ENCODE data around the gene SMG5.

SMG5 gene

DNA sequence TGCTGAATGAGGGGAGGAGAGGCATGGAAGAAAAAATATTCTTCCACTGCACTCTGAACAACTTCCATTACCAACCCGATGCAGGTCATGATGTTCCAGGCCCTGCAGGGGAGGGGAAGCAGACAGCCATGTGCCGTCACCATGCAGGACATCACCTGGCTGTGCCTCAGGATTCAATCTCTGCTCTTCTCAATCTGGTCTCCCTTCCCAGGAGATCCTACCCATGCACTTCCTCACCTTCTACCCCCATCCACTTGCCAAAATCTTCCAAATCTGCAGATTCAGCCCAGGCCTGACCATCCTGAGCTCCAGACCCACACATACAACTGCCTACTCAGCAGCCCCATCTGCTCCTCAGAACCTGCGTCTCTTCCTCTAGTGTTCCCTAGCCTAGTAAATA lies 29.0 kb downstream of the SMG5 start:
- TF ChIP-seq CTCF (IDR thresholded peaks at IDR 0.05; ENCODE audit: insufficient read depth, low read depth, low read length, missing control alignments): no peak
- no peak overlapping the region for H3K4me3 ChIP-seq (ENCODE audit: low read length)
- DNase-seq (ENCODE audit: low read depth): no peak

- no peak for TF ChIP-seq CTCF (IDR thresholded peaks at IDR 0.05; ENCODE audit: insufficient read depth, low read depth, low read length, missing control alignments)
- DNase-seq (ENCODE audit: low read depth): no peak
- H3K4me3 ChIP-seq (ENCODE audit: low read length): no peak overlapping the region
These were observed 31.1 kb downstream of the SMG5 start for GRCh38 chr1:156251527-156251926.

DNA sequence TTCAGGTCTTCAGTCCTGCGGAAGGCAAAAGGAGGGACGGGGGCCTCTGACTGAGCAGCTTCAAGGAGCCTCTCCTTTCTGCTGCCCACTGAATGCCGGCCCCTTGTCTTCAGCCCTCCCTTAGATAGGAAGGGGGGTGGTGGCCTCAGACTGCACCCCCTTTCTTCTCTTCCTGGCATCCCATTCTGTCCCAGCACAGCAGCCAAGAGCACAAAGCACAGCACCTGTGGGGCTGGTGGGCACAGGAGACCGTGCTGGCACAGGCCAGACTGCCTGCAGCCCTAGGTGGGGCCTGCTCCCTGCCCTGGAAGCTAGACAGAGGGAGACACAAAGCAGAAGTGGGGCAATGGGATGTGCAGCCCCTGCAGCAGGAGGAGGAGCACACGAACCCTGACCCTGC lies 33.0 kb downstream of the SMG5 start:
- no peak for TF ChIP-seq CTCF (IDR thresholded peaks at IDR 0.05; ENCODE audit: insufficient read depth, low read depth, low read length, missing control alignments)
- no peak overlapping the region for H3K4me3 ChIP-seq (ENCODE audit: low read length)
- no peak for DNase-seq (ENCODE audit: low read depth)

DNA sequence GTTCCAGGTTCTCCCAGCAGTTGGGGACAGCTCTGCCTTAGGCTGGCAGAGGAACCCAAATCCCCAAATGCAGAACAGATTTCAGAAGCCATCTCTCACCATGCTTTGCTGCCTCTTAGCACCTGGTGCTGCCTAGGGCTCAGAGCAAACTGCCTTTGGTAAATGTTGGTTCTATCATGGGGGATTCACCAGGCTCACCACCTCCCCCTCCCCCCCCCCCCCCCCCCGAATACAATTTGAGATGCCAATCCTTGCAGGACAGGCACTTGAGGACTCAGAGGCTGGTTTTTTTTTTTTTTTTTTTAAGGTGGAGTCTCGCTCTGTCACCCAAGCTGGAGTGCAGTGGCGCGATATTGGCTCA lies 34.3 kb downstream of the SMG5 start:
- no peak overlapping the region for H3K4me3 ChIP-seq (ENCODE audit: low read length)

DNA sequence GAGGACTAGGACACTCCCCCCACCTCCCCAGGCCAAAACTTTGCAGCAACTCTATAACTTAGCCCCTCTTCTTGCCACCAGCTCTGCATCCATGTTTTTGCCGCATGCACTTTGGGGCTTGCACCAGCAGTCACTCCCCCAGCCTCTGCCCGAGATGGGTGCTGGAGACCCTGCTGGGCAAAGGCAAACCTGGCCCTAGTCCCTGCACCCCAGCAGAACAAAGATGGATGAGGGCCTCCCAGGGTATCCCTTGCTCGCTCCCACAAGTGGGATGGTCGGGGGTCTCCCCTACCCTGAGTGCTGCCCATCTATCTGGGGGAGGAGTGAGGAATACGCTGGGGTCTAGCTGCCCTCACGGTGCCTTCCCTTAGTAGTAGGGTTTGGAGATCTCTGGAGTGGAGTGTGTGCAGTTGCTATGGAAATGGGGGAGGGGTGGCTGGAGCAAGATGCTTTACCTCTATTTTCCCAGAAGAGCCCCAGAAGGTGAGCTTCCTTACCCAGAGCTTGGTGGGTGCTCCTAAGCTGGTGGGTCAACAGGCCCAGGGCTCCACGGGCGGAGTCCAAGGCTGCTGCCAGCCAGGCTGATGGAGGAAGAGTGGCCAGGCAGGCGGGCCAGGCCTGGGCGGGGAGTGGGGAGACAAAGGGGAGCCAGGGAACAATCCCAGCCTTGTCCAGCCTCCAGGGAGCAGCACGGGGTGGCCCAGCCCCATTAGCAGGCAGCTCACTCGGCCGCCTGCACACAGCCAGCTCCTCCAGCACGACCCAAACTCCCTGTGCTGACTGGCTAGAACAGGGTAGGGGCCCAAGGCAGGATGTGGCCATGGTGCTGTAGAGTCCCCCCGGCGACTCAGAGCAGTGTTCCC lies 34.9 kb downstream of the SMG5 start, which contains the start of gene PAQR6:
Gene PAQR6 (minus strand): TSS at position 597 of the 863 bp plus-strand sequence. CDS start 1,325 bp downstream, outside the sequence.
- no peak for TF ChIP-seq CTCF (IDR thresholded peaks at IDR 0.05; ENCODE audit: insufficient read depth, low read depth, low read length, missing control alignments)
- H3K4me3 ChIP-seq (ENCODE audit: low read length): no peak within 1 kb of the TSS
- no peak for DNase-seq (ENCODE audit: low read depth)

More for the DNA sequence above, 34.3 kb downstream of the SMG5 start:
- DNase-seq (ENCODE audit: low read depth): no peak
- no peak for TF ChIP-seq CTCF (IDR thresholded peaks at IDR 0.05; ENCODE audit: insufficient read depth, low read depth, low read length, missing control alignments)

- DNase-seq (ENCODE audit: low read depth): no peak
- no peak overlapping the region for H3K4me3 ChIP-seq (ENCODE audit: low read length)
- TF ChIP-seq CTCF (IDR thresholded peaks at IDR 0.05; ENCODE audit: insufficient read depth, low read depth, low read length, missing control alignments): no peak
These were observed 35.7 kb downstream of the SMG5 start for GRCh38 chr1:156246781-156247459.
